NCI-H1417 treated with DMSO at 0.1 percent for 48 hours (cell line): ENCODE results near the gene SLC6A17.
A peak's percentile ranks its signal among the peaks of the same experiment; 100 is the strongest.

Experiments
- DNase-seq: peaks from one replicate; lab custom pipeline; 2025; lab: John Stamatoyannopoulos, UW

The SLC6A17 gene

DNA sequence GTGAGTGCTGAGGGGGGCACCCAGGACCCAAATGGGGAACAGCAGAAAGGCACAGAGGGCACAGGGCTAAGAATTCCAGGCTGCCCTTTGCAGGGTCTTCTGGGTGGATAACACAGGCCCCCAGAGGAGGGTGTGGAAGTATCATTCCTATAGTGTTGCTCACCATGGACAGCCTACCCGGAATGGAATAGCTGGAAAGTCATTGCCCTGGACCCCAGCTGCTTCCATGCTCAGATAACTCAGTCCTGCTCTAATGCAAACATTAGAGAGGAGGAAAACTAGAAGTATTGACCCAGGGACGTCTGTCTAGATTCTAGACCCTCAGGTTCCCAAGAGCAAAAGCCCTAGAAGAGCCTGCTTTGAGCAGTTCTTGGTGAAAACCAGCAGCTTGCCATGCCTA, 24.7 kb downstream of the SLC6A17 start:
- DNase-seq: no peak

GRCh38 chr1:110176299-110176956, 26.1 kb downstream of the SLC6A17 start:
- DNase-seq: peak; percentile 19

DNA sequence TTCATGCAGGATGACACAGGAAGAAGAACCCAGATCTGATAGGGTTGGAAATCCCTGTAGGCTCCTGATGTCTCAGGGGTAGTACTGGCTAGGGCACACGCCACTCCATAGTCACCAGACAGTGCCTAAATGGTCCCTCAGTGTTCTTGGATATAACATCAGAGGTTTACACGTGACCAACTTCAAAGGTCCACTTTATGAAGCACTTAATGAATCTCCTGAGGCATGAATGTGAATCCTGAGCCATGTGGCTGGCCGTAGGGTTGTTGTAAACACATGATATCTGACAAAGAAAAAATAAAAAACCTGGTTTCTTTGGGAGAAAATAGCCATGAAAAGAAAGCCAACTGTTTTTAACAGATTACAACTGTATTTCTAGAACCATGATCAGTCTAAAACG, 27.5 kb downstream of the SLC6A17 start:
- no peak for DNase-seq

DNA sequence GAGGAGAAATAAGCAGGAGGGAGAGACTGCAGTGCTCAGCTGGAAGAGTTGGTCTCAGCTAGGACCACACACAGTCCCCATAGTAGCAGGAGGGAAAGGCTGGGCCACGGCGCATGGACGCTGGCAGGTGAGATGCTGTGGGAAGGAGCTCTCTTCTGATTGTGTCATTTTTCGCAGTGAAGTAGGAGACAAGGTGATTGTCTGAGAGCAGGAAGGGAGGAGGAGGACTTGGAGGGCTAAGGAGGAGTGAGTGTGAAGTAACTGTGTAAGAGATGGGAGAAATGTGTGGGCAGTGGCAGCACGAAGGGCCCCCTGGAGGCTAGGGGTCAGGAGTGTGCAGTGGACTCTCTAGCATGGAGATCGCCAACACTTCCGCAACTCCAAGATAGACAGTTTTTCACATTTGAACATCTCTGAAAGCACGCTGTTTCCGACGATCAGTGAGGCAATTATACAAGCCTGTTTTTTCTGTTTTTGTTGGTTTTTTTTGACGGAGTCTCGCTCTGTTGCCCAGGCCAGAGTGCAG, 33.4 kb downstream of the SLC6A17 start:
- no peak for DNase-seq

DNA sequence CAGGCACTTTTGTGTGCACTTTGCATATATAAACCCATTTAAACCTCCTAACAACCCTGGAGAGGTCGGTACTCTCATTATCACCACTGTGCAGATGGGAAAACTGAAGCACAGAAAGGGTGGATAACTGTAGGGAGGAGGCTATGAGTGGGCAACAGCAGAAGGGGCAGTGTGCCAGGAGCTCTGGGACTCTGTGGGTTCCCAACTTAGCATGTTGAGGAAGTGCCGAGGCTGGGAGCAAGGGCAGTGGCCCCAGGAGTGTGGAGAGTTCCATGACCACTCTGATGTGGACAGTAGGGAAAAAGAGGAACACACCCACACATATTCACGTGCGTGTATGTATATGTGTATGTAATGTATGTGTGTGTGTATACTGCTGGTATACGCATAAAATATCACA, 34.2 kb downstream of the SLC6A17 start:
- DNase-seq: no peak

DNA sequence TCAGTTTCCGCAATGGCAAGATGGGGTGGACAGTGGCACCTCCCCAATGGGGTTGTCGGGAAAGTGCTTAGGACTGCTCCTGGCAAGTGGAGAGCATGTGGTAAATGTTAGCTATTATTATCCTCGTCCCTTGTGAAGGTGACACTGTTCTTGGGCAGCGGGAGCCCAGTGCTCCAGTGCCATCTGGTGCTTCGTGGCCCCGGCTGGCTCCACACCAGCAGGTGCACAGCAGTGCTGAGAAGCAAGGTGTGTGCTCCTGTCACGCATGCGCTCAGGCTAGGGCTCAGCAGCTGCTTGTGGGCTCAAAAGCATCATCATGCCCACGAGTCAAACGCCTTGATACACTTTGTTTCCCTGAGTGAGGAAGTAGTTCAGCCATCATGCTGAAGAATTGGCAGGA, 34.9 kb downstream of the SLC6A17 start:
- DNase-seq: peak; percentile 38

DNA sequence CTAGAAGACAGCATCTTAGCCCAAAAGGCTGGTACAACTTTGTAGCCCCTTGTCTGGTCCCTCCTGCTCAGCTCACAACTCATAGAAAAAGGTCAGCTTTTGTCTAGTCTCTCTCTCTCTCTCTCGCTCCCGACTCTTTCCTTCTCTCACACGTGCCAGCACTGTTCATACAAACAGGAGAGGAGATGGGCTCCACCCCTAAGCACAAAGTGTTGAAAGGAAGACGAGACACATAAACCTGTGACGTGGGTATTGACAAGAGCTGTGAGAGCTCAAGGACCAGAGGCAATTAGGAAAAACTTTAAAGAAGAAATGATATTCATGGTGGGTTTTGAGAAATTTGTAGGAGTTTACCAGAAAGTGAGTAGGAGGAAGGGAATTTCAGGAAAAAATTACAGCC, 36.3 kb downstream of the SLC6A17 start:
- DNase-seq: no peak

GRCh38 chr1:110187139-110187890, 37.0 kb downstream of the SLC6A17 start:
- DNase-seq: no peak

GRCh38 chr1:110188035-110188618, 37.8 kb downstream of the SLC6A17 start:
- no peak for DNase-seq

DNA sequence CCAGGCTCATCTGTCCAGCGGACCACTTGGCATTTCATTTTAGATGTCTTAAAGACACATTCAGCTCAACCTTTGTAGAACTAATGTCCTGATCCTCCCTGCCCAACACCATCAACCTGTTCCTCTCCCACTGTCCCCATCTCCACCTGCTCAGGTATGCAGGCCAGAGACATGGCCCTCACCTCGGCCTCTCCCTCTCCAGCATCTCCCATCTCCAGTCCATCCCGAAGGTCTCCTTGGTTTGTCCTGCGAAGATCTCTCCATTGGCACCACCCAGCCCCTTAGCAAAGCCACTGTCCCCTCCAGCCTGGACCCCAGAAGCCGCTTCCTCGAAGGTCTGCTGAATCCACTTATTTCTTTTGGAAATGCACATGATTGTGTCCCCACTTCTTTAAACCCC, 38.9 kb downstream of the SLC6A17 start:
- no peak for DNase-seq

DNA sequence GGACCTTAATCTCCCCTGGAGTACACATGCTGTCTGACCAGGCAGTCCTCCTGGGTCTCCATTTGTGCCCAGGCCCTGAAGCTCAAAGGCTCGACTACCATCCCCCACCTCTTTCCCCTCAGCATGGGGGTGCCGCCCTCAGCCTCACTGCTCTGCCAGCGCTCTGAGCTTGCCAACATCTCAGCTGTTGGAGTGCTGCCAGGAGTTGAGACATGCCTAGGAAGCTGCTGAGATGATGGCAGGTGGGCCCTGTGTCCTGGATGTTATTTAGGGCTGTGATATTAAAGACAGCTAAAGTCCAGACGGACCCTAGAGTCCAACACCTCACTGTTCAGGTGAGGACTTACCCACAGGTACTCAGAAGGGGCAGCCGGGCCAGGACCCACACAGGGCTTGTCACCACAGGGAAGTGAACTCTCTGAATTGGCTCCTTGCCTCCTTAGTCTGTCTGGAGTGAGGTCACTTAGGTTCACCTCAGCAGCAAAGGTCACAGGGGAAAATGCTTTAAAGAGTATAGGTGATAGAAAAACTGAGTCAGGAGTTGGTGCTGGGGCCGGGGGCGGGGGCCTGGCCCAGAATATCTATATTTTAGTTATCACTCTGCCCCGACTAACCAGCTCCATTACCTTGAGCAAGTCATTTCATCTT, 40.1 kb downstream of the SLC6A17 start:
- no peak for DNase-seq

DNA sequence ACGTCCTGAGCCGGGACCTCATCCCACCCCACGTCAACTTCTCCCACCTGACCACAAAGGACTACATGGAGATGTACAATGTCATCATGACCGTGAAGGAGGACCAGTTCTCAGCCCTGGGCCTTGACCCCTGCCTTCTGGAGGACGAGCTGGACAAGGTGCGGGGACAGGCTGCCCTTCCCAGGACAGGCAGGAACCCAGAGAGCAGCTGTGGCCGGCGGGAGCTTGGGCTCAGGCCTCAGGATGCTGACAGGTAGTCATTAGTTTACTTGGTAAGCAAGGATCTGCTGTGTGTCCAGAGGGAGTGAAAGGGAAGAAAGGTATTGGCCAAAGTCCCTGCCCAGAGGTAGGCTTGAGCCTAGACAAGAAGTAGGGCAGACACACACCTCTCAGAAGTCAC, 42.2 kb downstream of the SLC6A17 start:
- DNase-seq: no peak

- DNase-seq: no peak
Measured at GRCh38 chr1:110195196-110195595, 44.9 kb downstream of the SLC6A17 start.

GRCh38 chr1:110196917-110197765, 46.8 kb downstream of the SLC6A17 start:
- peak; percentile 40 for DNase-seq

- no peak for DNase-seq
Measured at GRCh38 chr1:110197905-110198629, 47.8 kb downstream of the SLC6A17 start.

- no peak for DNase-seq
Measured at GRCh38 chr1:110198746-110199145, 48.5 kb downstream of the SLC6A17 start.

GRCh38 chr1:110200190-110200589, 49.9 kb downstream of the SLC6A17 start:
- DNase-seq: no peak

GRCh38 chr1:110200666-110201065, 50.4 kb downstream of the SLC6A17 start:
- no peak for DNase-seq

DNA sequence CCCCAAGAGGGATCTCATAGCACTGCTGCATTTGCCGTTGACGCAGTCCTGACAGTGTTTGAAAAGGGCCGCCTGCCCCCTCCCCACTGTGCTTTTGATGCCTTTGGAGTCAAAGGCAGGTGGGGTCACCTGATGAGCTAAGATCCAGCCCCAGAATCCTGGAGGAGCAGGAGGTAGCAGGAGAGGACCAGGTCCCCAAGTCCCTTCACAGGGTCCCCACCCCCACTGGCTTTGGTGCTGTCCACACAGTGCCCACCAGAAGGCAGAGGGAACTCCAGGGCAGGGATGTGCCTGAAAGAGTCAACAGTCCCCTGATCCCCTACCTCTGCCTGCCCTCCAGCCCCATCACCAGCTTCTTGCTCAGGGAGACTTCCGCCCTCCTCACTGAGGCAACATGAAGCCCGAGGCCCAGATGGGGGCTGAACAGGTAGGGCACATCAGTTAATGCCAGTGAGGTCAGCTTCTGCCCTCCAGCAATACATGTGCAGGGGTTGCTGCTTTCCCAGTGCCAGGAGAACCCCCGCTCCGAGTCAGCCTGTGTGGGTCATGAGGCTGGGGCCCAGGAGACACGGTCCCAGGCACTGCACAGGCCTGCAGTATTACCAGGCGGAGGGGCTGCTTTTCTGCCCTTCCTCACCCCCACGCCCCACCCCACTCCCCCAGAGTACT, 51.0 kb downstream of the SLC6A17 start:
- no peak for DNase-seq

GRCh38 chr1:110203021-110203661, 52.8 kb downstream of the SLC6A17 start:
- no peak for DNase-seq
